Suprapubic skin (tissue), 4 donors: ENCODE results near the gene GNL1. TPM values are rescaled to one million over a fixed set of nuclear protein-coding genes. Genes with fewer than 3 reads are reported as not detected.
"Not testable (repeated sequence)": the region's sequence is repeated elsewhere in the genome, so short reads cannot be mapped to it uniquely, and the experiment has no call there.

ENCODE experiments used
- DNase-seq, 2 donors: peaks; one replicate each; pipeline ENCODE4 v3.0.0-alpha.2; 2019; ENCODE audit warnings: low spot score in 2 of 2
- H3K27ac ChIP-seq: fragments of 200-600 bp; sonication (generic); one replicate; pipeline ENCODE4 v1.5.1; 2019
- H3K27me3 ChIP-seq: fragments of 200-600 bp; sonication (generic); one replicate; pipeline ENCODE4 v1.5.1; 2019
- H3K36me3 ChIP-seq: fragments of 200-600 bp; sonication (generic); one replicate; pipeline ENCODE4 v1.5.1; 2019
- H3K4me1 ChIP-seq: fragments of 200-600 bp; sonication (generic); one replicate; pipeline ENCODE4 v1.5.1; 2019
- H3K4me3 ChIP-seq: fragments of 200-600 bp; sonication (generic); one replicate; pipeline ENCODE4 v1.5.1; 2019; ENCODE audit warnings: mild to moderate bottlenecking
- H3K9me3 ChIP-seq: fragments of 200-600 bp; sonication (generic); one replicate; pipeline ENCODE4 v1.5.1; 2019
- EP300 ChIP-seq: sonication (generic); formaldehyde crosslinking; IDR thresholded peaks from one replicate; pipeline ENCODE4 v1.6.1; 2017; ENCODE audit warnings: antibody characterized with exemption
- POLR2A ChIP-seq, 2 donors: fragments of 450-650 bp; IDR thresholded peaks; one replicate each; pipeline ENCODE4 v1.6.1; 2017; ENCODE audit warnings: antibody characterized with exemption in 2 of 2, mild to moderate bottlenecking in 2 of 2, moderate library complexity in 2 of 2
- POLR2AphosphoS5 ChIP-seq, 3 donors: sonication (generic); formaldehyde crosslinking; IDR thresholded peaks; one replicate each; pipeline ENCODE4 v1.6.1; 2017; ENCODE audit warnings: antibody characterized with exemption in 3 of 3
- WGBS: methylation state at CpG from one replicate; pipeline ENCODE4 v1.1.5; 2018; 5-methylcytosine and 5-hydroxymethylcytosine counted together
- total RNA-seq, 4 donors: library from RNA; depleted of rRNA; stranded (reverse); fragments of >200 nt; gene quantifications; one replicate each; pipeline ENCODE4 v1.1.0, GENCODE V29; 2016
- TF ChIP-seq, protein P1 (sequence below), 2 donors: fragments of 200-600 bp in 1 of 2; fragments of 450-650 bp in 1 of 2; sonication (generic) in 1 of 2; IDR thresholded peaks; one replicate each; pipeline ENCODE4 v1.5.1; 2016 to 2019; ENCODE audit warnings: antibody characterized with exemption in 2 of 2, mild to moderate bottlenecking in 1 of 2, moderate library complexity in 1 of 2

The GNL1 gene
- total RNA-seq, 4 donors from 2014 or later: 33.9 to 58.9 (median 38.9) TPM

DNA sequence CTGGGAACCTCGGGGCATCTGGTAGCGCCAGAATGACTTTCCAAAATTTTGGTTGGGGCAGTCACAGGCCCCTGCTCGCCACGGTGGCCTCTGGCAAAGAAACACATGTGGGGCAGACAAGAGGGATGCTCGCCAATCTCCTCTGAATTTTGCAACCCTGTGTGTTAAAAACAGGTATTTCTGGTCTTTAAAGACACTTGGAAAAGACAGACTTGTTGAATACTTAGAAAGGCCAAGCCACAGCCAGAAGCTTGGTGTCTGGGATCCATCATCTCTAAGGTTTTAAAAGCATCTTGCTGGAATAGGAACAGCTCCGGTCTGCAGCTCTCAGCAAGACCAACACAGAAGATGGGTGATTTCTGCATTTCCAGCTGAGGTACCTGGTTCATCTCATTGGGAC lies 35.8 kb downstream of the GNL1 start:
- Histone ChIP-seq H3K27me3 (no peaks in the 10 kb centered on the region), H3K27ac (peak overlapping the region; percentile 83), H3K4me3 (no peak overlapping the region), H3K4me1 (peaks cover 39% of the 10 kb centered on the region), H3K9me3 (no peaks in the 10 kb centered on the region), H3K36me3 (no peaks in the 10 kb centered on the region)
- WGBS: 61% methylated on average over 6 of the region's 6 CpGs
- no peak for DNase-seq
- TF ChIP-seq EP300 (no peak), POLR2AphosphoS5 (IDR thresholded peaks at IDR 0.05) (no peak)

DNA sequence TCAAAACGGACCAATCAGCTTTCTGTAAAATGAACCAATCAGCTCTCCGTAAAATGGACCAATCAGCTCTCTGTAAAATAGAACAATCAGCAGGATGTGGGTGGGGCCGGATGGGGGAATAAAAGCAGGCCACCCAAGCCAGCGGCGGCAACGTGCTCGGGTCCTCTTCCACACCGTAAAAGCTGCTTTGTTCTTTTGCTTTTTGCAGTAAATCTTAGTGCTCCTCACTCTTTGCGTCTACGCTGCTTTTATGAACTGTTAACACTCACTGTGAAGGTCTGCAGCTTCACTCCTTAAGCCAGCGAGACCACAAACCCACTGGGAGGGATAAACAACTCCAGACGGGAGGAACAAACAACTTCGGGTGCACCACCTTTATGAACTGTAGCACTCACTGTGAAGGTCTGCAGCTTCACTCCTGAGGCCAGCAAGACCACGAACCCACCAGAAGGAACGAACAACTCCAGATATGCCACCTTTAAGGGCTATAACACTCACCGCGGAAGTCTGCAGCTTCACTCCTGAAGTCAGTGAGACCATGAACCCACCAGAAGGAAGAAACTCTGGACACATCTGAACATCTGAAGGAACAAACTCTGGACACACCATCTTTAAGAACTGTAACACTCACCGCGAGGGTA lies 37.7 kb downstream of the GNL1 start:
- not testable (repeated sequence) for H3K9me3 ChIP-seq, H3K4me3 ChIP-seq, H3K36me3 ChIP-seq, H3K27ac ChIP-seq, H3K27me3 ChIP-seq, DNase-seq
- H3K4me1 ChIP-seq: peaks cover 39% of the 10 kb centered on the region
- 78% methylated on average over 19 of the region's 19 CpGs for WGBS

GRCh38 chr6:30517767-30518504 lies 38.4 kb downstream of the GNL1 start:
- 94% methylated on average over 12 of the region's 21 CpGs for WGBS
- H3K36me3 ChIP-seq, DNase-seq, H3K27me3 ChIP-seq, H3K4me3 ChIP-seq, H3K27ac ChIP-seq, H3K9me3 ChIP-seq: not testable (repeated sequence)
- peaks cover 39% of the 10 kb centered on the region for H3K4me1 ChIP-seq

DNA sequence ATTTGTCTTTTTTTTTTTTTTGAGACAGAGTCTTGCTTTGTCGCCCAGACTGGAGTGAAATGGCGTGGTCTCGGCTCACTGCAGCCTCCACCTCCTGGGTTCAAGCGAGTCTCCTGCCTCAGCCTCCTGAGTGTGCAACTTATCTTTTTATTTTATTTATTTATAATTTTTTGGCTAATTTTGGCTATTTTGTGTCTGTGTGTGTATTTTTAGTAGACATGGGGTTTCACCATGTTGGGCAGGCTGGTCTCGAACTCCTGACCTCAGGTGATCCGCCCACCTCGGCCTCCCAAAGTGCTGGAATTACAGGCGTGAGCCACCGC lies 39.6 kb downstream of the GNL1 start:
- not testable (repeated sequence) for DNase-seq, H3K36me3 ChIP-seq, H3K27me3 ChIP-seq, H3K9me3 ChIP-seq
- Histone ChIP-seq H3K27ac (peak overlapping the region; percentile 97), H3K4me3 (peak overlapping the region; percentile 50), H3K4me1 (peaks cover 34% of the 10 kb centered on the region)
- WGBS: 43% methylated on average over 9 of the region's 9 CpGs

GRCh38 chr6:30515944-30516753 lies 40.1 kb downstream of the GNL1 start:
- peak; percentile 96 for DNase-seq
- TF ChIP-seq POLR2AphosphoS5 (IDR thresholded peaks at IDR 0.05): peak in 2 of 3 donors; percentile 66 to 80
- TF ChIP-seq POLR2A (IDR thresholded peaks at IDR 0.05): peak in 1 of 2 donors; percentile 60
- peak; percentile 38 for TF ChIP-seq EP300
- TF ChIP-seq, protein P1, sequence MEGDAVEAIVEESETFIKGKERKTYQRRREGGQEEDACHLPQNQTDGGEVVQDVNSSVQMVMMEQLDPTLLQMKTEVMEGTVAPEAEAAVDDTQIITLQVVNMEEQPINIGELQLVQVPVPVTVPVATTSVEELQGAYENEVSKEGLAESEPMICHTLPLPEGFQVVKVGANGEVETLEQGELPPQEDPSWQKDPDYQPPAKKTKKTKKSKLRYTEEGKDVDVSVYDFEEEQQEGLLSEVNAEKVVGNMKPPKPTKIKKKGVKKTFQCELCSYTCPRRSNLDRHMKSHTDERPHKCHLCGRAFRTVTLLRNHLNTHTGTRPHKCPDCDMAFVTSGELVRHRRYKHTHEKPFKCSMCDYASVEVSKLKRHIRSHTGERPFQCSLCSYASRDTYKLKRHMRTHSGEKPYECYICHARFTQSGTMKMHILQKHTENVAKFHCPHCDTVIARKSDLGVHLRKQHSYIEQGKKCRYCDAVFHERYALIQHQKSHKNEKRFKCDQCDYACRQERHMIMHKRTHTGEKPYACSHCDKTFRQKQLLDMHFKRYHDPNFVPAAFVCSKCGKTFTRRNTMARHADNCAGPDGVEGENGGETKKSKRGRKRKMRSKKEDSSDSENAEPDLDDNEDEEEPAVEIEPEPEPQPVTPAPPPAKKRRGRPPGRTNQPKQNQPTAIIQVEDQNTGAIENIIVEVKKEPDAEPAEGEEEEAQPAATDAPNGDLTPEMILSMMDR (IDR thresholded peaks at IDR 0.05): no peak

GRCh38 chr6:30515106-30515505 lies 41.2 kb downstream of the GNL1 start:
- no peak overlapping the region for H3K4me3 ChIP-seq
- H3K9me3 ChIP-seq: no peaks in the 10 kb centered on the region
- H3K27me3 ChIP-seq: no peaks in the 10 kb centered on the region
- peaks cover 19% of the 10 kb centered on the region for H3K4me1 ChIP-seq
- no peak for DNase-seq
- no peaks in the 10 kb centered on the region for H3K36me3 ChIP-seq
- TF ChIP-seq POLR2A (IDR thresholded peaks at IDR 0.05) (no peak), POLR2AphosphoS5 (IDR thresholded peaks at IDR 0.05) (no peak), EP300 (no peak)
- TF ChIP-seq, protein P1 (IDR thresholded peaks at IDR 0.05): no peak
- 61% methylated on average over 4 of the region's 4 CpGs for WGBS
- peak overlapping the region; percentile 34 for H3K27ac ChIP-seq

More at GRCh38 chr6:30515944-30516753, 40.1 kb downstream of the GNL1 start:
- WGBS: 2% methylated on average over 33 of the region's 33 CpGs
- Histone ChIP-seq H3K9me3 (no peaks in the 10 kb centered on the region), H3K27ac (peak overlapping the region; percentile 97), H3K4me1 (peaks cover 30% of the 10 kb centered on the region), H3K4me3 (peak overlapping the region; percentile 50), H3K36me3 (no peaks in the 10 kb centered on the region), H3K27me3 (no peaks in the 10 kb centered on the region)

DNA sequence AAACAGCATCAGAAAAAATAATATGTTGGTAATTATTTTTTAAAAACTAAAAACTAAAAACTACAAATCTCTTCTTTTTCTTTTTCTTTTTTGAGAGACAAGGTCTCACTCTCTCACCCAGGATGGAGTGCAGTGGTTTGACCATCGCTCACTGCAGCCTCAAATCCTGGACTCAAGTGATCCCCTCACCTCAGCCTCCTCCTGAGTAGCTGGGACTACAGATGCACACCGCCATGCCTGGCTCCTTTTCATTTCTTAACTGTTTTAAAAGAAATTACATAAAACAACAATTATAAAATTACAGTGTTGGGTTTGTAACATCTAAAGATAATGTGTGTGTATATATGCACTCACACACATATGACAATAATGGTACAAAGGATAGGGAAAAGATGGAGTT lies 42.8 kb downstream of the GNL1 start:
- TF ChIP-seq, protein P1 (IDR thresholded peaks at IDR 0.05): no peak
- no peak for TF ChIP-seq POLR2AphosphoS5 (IDR thresholded peaks at IDR 0.05)
- TF ChIP-seq POLR2A (IDR thresholded peaks at IDR 0.05): no peak
- TF ChIP-seq EP300: no peak
- Histone ChIP-seq H3K27me3 (no peaks in the 10 kb centered on the region), H3K4me3 (no peak overlapping the region), H3K4me1 (peaks cover 14% of the 10 kb centered on the region), H3K9me3 (no peaks in the 10 kb centered on the region), H3K36me3 (no peaks in the 10 kb centered on the region), H3K27ac (no peak overlapping the region)
- WGBS: 96% methylated on average over 2 of the region's 2 CpGs
- no peak for DNase-seq
